Gastroesophageal sphincter (tissue), 4 donors: ENCODE measurements around the gene ZNF436. TPM values are rescaled to one million over a fixed set of nuclear protein-coding genes. Genes with fewer than 3 reads are reported as not detected.
"Not testable (repeated sequence)": the region's sequence is repeated elsewhere in the genome, so short reads cannot be mapped to it uniquely, and the experiment has no call there.

Experiments
- ATAC-seq: fragments of 150-250 bp; one replicate; pipeline ENCODE4 v1.9.1; 2016; ENCODE audit warnings: mild to moderate bottlenecking, moderate library complexity
- H3K27ac ChIP-seq, 4 donors: fragments of 200-600 bp; sonication (generic) in 3 of 4; 1 replicate in 3 of 4; 2 replicates in 1 of 4; pipeline ENCODE4 v1.5.1; 2016 to 2019
- H3K27me3 ChIP-seq: fragments of 200-600 bp; sonication (generic); one replicate; pipeline ENCODE4 v1.5.1; 2019
- H3K36me3 ChIP-seq, 2 donors: fragments of 200-600 bp; sonication (generic); one replicate each; pipeline ENCODE4 v1.5.1; 2019; ENCODE audit warnings: control low read depth in 1 of 2
- H3K4me1 ChIP-seq, 3 donors: fragments of 200-600 bp; sonication (generic); 1 replicate in 2 of 3; 2 replicates in 1 of 3; pipeline ENCODE4 v1.5.1; 2016 to 2019; ENCODE audit warnings: control low read depth in 2 of 3
- H3K4me3 ChIP-seq, 2 donors: fragments of 200-600 bp; sonication (generic); one replicate each; pipeline ENCODE4 v1.5.1; 2019; ENCODE audit warnings: mild to moderate bottlenecking in 1 of 2, moderate library complexity in 1 of 2
- H3K9me3 ChIP-seq, 3 donors: fragments of 200-600 bp; sonication (generic); one replicate each; pipeline ENCODE4 v1.5.1; 2017 to 2019; ENCODE audit warnings: control low read depth in 2 of 3
- CTCF ChIP-seq, 4 experiments: fragments of 200-600 bp in 2 of 4; fragments of 450-650 bp in 2 of 4; sonication (generic) in 1 of 4; IDR thresholded peaks; one replicate each; pipeline ENCODE4 v1.5.1; 2017 to 2019; ENCODE audit warnings: antibody characterized with exemption in 4 of 4, mild to moderate bottlenecking in 2 of 4, moderate library complexity in 2 of 4
- EP300 ChIP-seq: sonication (generic); formaldehyde crosslinking; IDR thresholded peaks from one replicate; pipeline ENCODE4 v1.6.1; 2017; ENCODE audit warnings: antibody characterized with exemption, mild to moderate bottlenecking
- POLR2A ChIP-seq, 2 donors: fragments of 450-650 bp; IDR thresholded peaks; one replicate each; pipeline ENCODE4 v1.6.1; 2017; ENCODE audit warnings: antibody characterized with exemption in 2 of 2, mild to moderate bottlenecking in 2 of 2, moderate library complexity in 1 of 2
- POLR2AphosphoS5 ChIP-seq: sonication (generic); formaldehyde crosslinking; IDR thresholded peaks from one replicate; pipeline ENCODE4 v1.6.1; 2017; ENCODE audit warnings: antibody characterized with exemption
- WGBS, 2 donors: methylation state at CpG; one replicate each; pipeline ENCODE4 v1.1.5; 2018; ENCODE audit warnings: low coverage in 1 of 2; 5-methylcytosine and 5-hydroxymethylcytosine counted together
- total RNA-seq, 4 donors: library from RNA; depleted of rRNA; stranded (reverse); fragments of >200 nt; gene quantifications; one replicate each; pipeline ENCODE4 v1.1.0, GENCODE V29; 2016

The ZNF436 gene
- total RNA-seq, 4 donors from 2014 or later = 14.9 to 18.8 (median 16.6) TPM

- WGBS, 2 donors = 73 to 75% methylated on average over 2 of the region's 2 CpGs
- Histone ChIP-seq H3K27ac (no peak overlapping the region), H3K4me3 (no peak overlapping the region), H3K36me3 (peaks cover 2 to 90% of the 10 kb centered on the region in 2 donors), H3K27me3 (no peaks in the 10 kb centered on the region), H3K9me3 (no peaks in the 10 kb centered on the region), H3K4me1 (peaks cover 0 to 16% (median 0%) of the 10 kb centered on the region in 3 donors)
- TF ChIP-seq POLR2A (IDR thresholded peaks at IDR 0.05) (no peak), EP300 (no peak), POLR2AphosphoS5 (no peak), CTCF (IDR thresholded peaks at IDR 0.05) (no peak)
- no peak for ATAC-seq
These were observed 44.2 kb downstream of the ZNF436 start for GRCh38 chr1:23325393-23325792.

GRCh38 chr1:23322770-23323169 lies 46.9 kb downstream of the ZNF436 start:
- Histone ChIP-seq H3K4me1 (peaks cover 0 to 10% (median 0%) of the 10 kb centered on the region in 3 donors), H3K27me3 (no peaks in the 10 kb centered on the region), H3K36me3 (peaks cover 7 to 90% of the 10 kb centered on the region in 2 donors), H3K27ac (no peak overlapping the region), H3K9me3 (no peaks in the 10 kb centered on the region), H3K4me3 (no peak overlapping the region)
- no peak for TF ChIP-seq CTCF (IDR thresholded peaks at IDR 0.05)
- TF ChIP-seq POLR2AphosphoS5 = no peak
- TF ChIP-seq EP300 = no peak
- TF ChIP-seq POLR2A (IDR thresholded peaks at IDR 0.05) = no peak
- WGBS, 2 donors = 7 to 10% methylated on average over 1 of the region's 1 CpG
- ATAC-seq = no peak

- not testable (repeated sequence) for H3K9me3 ChIP-seq, ATAC-seq, H3K27me3 ChIP-seq, H3K4me3 ChIP-seq, H3K27ac ChIP-seq
- peaks cover 3 to 52% of the 10 kb centered on the region in 2 donors for H3K36me3 ChIP-seq
- H3K4me1 ChIP-seq = peaks cover 0 to 18% (median 0%) of the 10 kb centered on the region in 3 donors
- 90 to 96% methylated on average over 3 to 7 of the region's 7 CpGs for WGBS, 2 donors
These were observed 59.4 kb downstream of the ZNF436 start for GRCh38 chr1:23310280-23310679.

Other genes with a start within 250 kb of the ZNF436 start
- gene LUZP1, start 201.0 kb downstream of the ZNF436 start, total RNA-seq = 10 to 100 TPM; 22.3 to 38.4 (median 30.3) TPM
- under 1 TPM in 1 of 4 donors, not detected in 3; 0.46 TPM for gene HTR1D, start 152.3 kb downstream of the ZNF436 start, total RNA-seq
- 10 to 100 TPM; 67.5 to 91.1 (median 73.6) TPM for gene HNRNPR, start 25.6 kb downstream of the ZNF436 start, total RNA-seq
- 10 to 100 TPM; 21.4 to 45.8 (median 26.6) TPM for gene TCEA3, start 54.9 kb upstream of the ZNF436 start, total RNA-seq
- 10 to 100 TPM; 21.3 to 37.7 (median 31.0) TPM for gene ASAP3, start 114.3 kb upstream of the ZNF436 start, total RNA-seq
- under 1 TPM in 2 of 4 donors, not detected in 2; 0.08 to 0.17 TPM for gene E2F2, start 161.4 kb upstream of the ZNF436 start, total RNA-seq
- 100 to 1,000 TPM; 144 to 270 (median 221) TPM for gene ID3, start 189.7 kb upstream of the ZNF436 start, total RNA-seq